ENCODE results near the gene PDE8B. TPM values are rescaled to one million over a fixed set of nuclear protein-coding genes. Genes with fewer than 3 reads are reported as not detected.

PDE8B gene
- total RNA-seq, 1 experiment from 2014 or later = 0.54 TPM

DNA sequence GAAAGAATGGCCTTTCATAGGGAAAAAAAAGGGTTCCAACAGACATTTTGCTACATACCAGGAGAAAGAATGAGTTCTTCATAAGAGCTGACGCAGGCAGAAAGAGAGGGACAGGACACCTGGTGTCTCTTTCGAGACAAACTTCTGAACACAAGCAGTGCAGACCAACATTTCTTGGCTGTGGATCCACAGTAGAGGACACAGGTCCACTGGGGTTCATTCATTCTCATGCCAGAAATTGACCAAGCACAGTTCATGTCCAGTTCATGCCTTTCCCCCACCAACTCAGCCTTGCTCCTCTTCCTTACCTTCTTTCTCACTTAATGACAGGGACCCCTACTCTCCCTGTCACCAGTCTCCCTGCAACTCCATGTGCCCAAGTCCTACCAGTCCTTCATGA, 144.0 kb downstream of the PDE8B start:
- intact Hi-C loops (cut with micrococcal nuclease; ENCODE audit: unreplicated experiment) = no loop called here

DNA sequence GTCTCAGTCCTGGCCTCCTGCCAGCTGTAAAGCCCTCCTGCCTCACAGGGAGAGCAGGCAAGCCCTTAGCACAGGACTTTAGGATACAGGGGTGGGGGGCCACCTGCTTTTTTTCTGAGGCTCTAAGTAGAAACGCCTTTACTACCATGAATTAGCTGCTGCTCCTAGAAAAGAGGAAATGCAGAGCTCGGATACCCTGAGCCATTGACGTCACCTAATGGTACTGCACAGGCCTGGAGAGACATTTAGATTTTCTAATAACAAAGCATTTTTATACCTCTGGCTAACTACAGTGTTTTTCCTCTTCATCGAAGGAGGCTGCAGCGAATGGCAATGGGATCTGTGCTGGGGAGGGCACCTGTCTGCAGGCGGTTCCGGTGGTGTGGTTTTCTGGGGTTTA, 144.6 kb downstream of the PDE8B start:
- DNase-seq = no peak
- CTCF ChIA-PET = no interaction called here
- no peak overlapping the region for H3K27ac Mint-ChIP-seq (ENCODE audit: unreplicated experiment)
- H3K9me3 Mint-ChIP-seq (ENCODE audit: low read depth, unreplicated experiment) = no peaks in the 10 kb centered on the region
- intact Hi-C loops (cut with micrococcal nuclease; ENCODE audit: unreplicated experiment) = no loop called here
- TF ChIP-seq, protein P1, sequence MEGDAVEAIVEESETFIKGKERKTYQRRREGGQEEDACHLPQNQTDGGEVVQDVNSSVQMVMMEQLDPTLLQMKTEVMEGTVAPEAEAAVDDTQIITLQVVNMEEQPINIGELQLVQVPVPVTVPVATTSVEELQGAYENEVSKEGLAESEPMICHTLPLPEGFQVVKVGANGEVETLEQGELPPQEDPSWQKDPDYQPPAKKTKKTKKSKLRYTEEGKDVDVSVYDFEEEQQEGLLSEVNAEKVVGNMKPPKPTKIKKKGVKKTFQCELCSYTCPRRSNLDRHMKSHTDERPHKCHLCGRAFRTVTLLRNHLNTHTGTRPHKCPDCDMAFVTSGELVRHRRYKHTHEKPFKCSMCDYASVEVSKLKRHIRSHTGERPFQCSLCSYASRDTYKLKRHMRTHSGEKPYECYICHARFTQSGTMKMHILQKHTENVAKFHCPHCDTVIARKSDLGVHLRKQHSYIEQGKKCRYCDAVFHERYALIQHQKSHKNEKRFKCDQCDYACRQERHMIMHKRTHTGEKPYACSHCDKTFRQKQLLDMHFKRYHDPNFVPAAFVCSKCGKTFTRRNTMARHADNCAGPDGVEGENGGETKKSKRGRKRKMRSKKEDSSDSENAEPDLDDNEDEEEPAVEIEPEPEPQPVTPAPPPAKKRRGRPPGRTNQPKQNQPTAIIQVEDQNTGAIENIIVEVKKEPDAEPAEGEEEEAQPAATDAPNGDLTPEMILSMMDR (IDR thresholded peaks at IDR 0.05; ENCODE audit: unreplicated experiment) = no peak
- H3K4me1 Mint-ChIP-seq (ENCODE audit: low read depth, unreplicated experiment) = peaks cover 11% of the 10 kb centered on the region
- H3K4me3 Mint-ChIP-seq (ENCODE audit: low read depth, unreplicated experiment) = no peak overlapping the region
- BruUV-seq (replicated peaks) = no TSS peak
- H3K27me3 Mint-ChIP-seq (ENCODE audit: unreplicated experiment) = no peaks in the 10 kb centered on the region
- H3K36me3 Mint-ChIP-seq (ENCODE audit: insufficient read depth, unreplicated experiment) = no peaks in the 10 kb centered on the region

More for the DNA sequence above, 144.0 kb downstream of the PDE8B start:
- CTCF ChIA-PET = no interaction called here
- peaks cover 11% of the 10 kb centered on the region for H3K4me1 Mint-ChIP-seq (ENCODE audit: low read depth, unreplicated experiment)
- no peak overlapping the region for H3K27ac Mint-ChIP-seq (ENCODE audit: unreplicated experiment)
- no peaks in the 10 kb centered on the region for H3K36me3 Mint-ChIP-seq (ENCODE audit: insufficient read depth, unreplicated experiment)
- TF ChIP-seq, protein P1 (IDR thresholded peaks at IDR 0.05; ENCODE audit: unreplicated experiment) = no peak
- no peak overlapping the region for H3K4me3 Mint-ChIP-seq (ENCODE audit: low read depth, unreplicated experiment)
- DNase-seq = no peak
- no TSS peak for BruUV-seq (replicated peaks)
- no peaks in the 10 kb centered on the region for H3K27me3 Mint-ChIP-seq (ENCODE audit: unreplicated experiment)
- no peaks in the 10 kb centered on the region for H3K9me3 Mint-ChIP-seq (ENCODE audit: low read depth, unreplicated experiment)

DNA sequence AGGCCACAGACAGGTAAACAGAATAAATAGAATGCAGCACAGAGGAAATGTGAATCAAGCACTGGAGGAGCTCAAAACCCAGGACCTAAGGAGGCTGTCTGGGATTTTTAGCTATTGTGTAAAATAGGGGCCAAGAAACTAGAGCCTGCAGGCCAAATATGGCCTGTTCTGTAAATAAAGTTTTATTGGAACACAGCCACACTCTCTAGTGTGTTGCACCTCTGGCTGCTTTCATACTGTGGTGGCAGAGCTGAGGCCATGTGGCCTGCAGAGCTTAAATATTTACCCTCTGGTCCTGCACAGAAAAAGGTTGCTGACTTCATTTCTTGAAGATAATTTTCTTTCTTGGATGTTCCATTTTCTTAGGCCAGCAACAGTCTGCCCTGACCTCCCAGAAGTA, 145.3 kb downstream of the PDE8B start:
- no TSS peak for BruUV-seq (replicated peaks)
- no peak overlapping the region for H3K4me3 Mint-ChIP-seq (ENCODE audit: low read depth, unreplicated experiment)
- H3K36me3 Mint-ChIP-seq (ENCODE audit: insufficient read depth, unreplicated experiment) = no peaks in the 10 kb centered on the region
- H3K27me3 Mint-ChIP-seq (ENCODE audit: unreplicated experiment) = no peaks in the 10 kb centered on the region
- CTCF ChIA-PET = interaction anchor here (0.8 kb wide), 1 partner anchor 81 kb away, joined by 3 read pairs; no protein-coding TSS in a partner anchor
- H3K27ac Mint-ChIP-seq (ENCODE audit: unreplicated experiment) = no peak overlapping the region
- intact Hi-C loops (cut with micrococcal nuclease; ENCODE audit: unreplicated experiment) = no loop called here
- H3K9me3 Mint-ChIP-seq (ENCODE audit: low read depth, unreplicated experiment) = no peaks in the 10 kb centered on the region
- no peak for DNase-seq
- TF ChIP-seq, protein P1 (IDR thresholded peaks at IDR 0.05; ENCODE audit: unreplicated experiment) = no peak
- H3K4me1 Mint-ChIP-seq (ENCODE audit: low read depth, unreplicated experiment) = peaks cover 11% of the 10 kb centered on the region

DNA sequence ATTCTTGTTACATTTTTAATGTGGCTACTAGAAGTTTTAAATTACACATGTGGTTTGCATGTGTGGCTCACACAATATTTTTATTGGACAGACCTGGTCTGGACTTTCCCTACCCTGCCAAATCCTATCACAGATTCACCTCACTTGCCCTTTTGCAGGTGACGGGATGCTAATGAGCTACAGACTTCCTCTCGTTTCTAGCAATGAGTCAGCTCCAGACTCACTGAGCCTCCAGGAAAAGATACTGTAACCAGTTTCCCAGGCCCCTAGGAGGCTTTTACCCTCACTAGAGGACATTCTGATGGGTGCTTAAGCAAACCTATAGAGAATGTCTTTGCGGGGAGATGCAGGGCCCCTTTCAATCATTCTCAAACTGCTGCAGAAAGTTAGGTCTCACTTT, 146.3 kb downstream of the PDE8B start:
- H3K9me3 Mint-ChIP-seq (ENCODE audit: low read depth, unreplicated experiment) = no peaks in the 10 kb centered on the region

More for the DNA sequence above, 146.3 kb downstream of the PDE8B start:
- no peaks in the 10 kb centered on the region for H3K36me3 Mint-ChIP-seq (ENCODE audit: insufficient read depth, unreplicated experiment)
- intact Hi-C loops (cut with micrococcal nuclease; ENCODE audit: unreplicated experiment) = no loop called here
- peaks cover 11% of the 10 kb centered on the region for H3K4me1 Mint-ChIP-seq (ENCODE audit: low read depth, unreplicated experiment)
- no peak overlapping the region for H3K4me3 Mint-ChIP-seq (ENCODE audit: low read depth, unreplicated experiment)
- DNase-seq = peak; percentile 54
- H3K27me3 Mint-ChIP-seq (ENCODE audit: unreplicated experiment) = no peaks in the 10 kb centered on the region
- no TSS peak for BruUV-seq (replicated peaks)
- no peak overlapping the region for H3K27ac Mint-ChIP-seq (ENCODE audit: unreplicated experiment)
- CTCF ChIA-PET = interaction anchor here (0.6 kb wide), 2 partner anchors 22 to 174 kb away, joined by 3 to 11 read pairs; no protein-coding TSS in a partner anchor
- TF ChIP-seq, protein P1 (IDR thresholded peaks at IDR 0.05; ENCODE audit: unreplicated experiment) = no peak
